Stimulated activated CD4-positive, alpha-beta T cell treated with anti-CD3 and anti-CD28 coated beads, Interleukin-4, amount 100 ng/mL, for 48 hours (primary cell): ENCODE results near the gene NOL4L.
A peak's percentile ranks its signal among the peaks of the same experiment; 100 is the strongest.

Experiments
- DNase-seq, 2 donors: peaks; one replicate each; pipeline ENCODE4 v3.0.0-alpha.2; 2020; ENCODE audit warnings: low read depth in 2 of 2

NOL4L gene

GRCh38 chr20:32484958-32485769, 100.0 kb downstream of the NOL4L start:
- DNase-seq = peak; percentile 66

GRCh38 chr20:32484225-32484957, 100.7 kb downstream of the NOL4L start:
- peak; percentile 15 to 20 for DNase-seq

GRCh38 chr20:32483351-32484224, 101.5 kb downstream of the NOL4L start:
- peak; percentile 35 to 42 for DNase-seq

GRCh38 chr20:32482442-32483261, 102.5 kb downstream of the NOL4L start:
- DNase-seq = peak in 1 of 2 donors; percentile 9

DNA sequence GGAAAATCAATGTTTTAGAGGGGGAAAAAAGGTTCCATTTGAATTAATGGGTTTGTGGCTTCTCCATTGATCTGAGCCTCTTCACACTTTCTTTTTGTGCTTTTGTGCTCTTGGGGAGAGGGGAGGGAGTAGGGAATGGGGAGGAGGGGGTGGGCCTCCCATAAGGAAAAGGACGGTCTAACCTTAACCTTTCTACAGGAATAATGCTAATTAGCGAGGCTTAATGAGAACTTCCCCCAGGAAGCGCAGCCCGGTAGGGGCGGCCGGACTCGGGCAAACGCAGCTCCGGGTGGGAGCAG, 103.0 kb downstream of the NOL4L start:
- DNase-seq = no peak

DNA sequence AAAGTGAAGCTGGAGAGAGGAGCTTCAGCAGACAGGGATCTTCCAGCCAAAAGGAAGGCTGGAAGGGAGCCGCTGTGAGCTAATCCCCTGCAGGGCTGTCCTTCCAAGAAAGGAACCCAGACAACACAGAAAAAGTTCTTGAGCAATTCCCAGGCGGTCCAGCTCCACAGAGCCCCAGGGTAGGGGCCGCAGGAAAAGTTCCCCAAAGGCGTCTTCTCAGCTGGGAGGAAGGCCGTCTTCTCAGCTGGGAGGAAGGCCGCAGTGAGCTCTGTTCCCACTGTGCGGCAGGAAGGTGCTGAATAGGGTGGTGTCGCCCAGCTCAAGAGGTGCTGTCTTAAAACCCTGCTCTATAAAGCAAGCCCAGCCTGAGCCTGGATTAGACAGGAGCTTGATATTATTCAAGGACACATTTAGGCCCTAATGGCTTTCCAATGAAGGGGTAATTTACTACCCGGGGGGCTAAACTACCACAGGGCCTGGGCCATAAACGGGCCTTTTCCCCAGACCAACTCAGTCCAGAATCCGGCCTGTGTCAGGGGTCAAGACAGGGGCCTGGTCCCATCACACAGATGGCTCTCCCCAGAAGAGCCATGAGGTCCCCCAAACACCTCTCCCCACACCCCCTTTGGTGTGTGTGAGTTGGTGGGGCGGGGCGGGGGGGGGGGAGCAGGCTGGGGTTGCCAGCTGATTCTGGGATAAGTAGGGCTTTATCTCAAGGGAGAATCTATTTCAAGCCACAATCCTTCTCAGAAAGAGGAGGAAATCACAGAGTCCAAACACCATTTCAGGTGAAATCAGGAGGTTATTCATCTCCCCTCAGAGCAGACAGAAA, 103.6 kb downstream of the NOL4L start:
- DNase-seq = no peak

GRCh38 chr20:32480371-32481241, 104.5 kb downstream of the NOL4L start:
- no peak for DNase-seq

- DNase-seq = no peak
Observed at GRCh38 chr20:32479697-32480171, 105.4 kb downstream of the NOL4L start.

GRCh38 chr20:32479012-32479411, 106.1 kb downstream of the NOL4L start:
- DNase-seq = no peak

- no peak for DNase-seq
Observed at GRCh38 chr20:32478576-32478975, 106.6 kb downstream of the NOL4L start.

DNA sequence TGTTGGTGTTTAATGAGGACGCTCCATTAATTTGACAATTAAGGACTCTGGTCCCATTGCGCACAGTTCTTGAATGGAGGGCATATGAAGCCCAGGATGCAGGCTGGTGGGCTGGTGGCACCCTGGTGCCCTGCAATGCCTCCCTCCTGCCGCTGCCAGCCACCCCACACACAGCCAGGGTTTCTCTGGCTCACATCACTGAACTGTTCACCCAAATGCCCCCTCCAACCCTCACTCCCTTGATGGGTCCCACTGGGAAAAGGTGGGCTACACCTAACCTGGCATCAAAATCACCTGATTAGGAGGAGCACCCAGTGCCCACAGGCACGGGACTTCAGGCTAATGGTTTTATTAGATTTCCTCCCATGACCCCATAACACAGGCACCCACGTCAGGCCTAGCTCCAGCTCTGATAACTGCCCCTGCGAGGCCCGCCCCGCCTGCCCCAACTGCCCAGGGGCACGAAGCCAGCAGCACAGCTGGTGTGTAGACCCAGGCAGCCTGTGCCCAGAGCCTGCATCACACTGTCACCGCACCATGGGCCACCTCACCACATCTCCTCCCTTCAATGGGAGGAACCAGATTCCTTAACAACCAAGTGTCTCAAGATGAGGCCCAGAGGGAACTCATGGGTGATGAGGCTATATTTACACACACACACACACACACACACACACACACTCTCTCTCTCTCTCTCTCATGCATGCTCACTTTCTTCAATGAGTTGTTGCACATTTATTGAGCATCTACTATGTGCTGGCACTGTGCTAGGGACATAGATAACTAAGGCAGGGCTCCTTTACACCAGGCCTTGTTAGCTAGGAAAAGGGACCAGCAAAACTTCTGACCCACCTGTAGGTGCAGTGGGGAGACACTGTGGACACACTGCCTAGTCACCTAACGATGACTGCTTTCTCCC, 107.3 kb downstream of the NOL4L start:
- no peak for DNase-seq

- no peak for DNase-seq
Observed at GRCh38 chr20:32476684-32477593, 108.2 kb downstream of the NOL4L start.

DNA sequence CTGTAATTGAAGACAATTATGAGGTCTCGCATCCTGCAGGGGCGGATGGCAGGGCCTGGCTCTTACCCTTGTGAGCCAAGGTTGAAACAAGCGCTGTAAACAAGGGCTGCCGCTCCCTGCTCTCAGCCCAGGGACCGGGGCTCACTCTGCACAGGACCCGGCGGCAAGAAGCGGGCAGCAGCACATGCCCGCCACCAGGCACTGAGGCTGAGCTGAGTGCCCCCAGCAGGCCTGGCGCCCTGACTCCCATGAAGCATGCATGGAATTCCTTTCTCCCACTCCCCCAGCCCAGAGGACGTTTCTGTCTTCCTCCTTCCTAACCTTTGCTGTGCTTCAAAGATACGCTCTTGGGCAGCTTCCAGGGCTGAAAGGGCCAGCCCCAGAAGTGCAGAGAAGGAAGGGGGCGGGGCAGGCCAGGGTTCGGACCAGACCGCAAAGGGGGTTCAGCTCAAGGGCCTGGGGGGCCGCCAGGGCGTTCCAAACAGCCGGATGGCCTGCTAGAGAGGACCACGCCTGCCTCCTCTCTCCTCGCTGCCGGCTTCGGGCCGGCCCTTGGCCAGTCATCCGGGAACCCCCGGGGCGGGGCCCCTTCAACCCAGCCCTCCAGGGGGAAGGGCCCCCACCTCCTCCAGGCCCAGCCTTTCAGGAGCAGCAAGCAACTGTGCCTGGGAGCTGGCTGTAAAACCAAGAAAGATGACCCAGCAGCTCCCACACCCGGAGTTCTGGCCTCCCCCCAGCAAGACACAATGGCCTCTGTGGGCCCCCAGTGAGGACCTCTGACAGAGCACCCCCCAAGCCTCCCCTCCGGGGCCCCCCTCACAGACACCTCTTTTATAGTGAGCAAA, 109.9 kb downstream of the NOL4L start:
- no peak for DNase-seq

GRCh38 chr20:32474717-32474966, 110.5 kb downstream of the NOL4L start:
- no peak for DNase-seq

DNA sequence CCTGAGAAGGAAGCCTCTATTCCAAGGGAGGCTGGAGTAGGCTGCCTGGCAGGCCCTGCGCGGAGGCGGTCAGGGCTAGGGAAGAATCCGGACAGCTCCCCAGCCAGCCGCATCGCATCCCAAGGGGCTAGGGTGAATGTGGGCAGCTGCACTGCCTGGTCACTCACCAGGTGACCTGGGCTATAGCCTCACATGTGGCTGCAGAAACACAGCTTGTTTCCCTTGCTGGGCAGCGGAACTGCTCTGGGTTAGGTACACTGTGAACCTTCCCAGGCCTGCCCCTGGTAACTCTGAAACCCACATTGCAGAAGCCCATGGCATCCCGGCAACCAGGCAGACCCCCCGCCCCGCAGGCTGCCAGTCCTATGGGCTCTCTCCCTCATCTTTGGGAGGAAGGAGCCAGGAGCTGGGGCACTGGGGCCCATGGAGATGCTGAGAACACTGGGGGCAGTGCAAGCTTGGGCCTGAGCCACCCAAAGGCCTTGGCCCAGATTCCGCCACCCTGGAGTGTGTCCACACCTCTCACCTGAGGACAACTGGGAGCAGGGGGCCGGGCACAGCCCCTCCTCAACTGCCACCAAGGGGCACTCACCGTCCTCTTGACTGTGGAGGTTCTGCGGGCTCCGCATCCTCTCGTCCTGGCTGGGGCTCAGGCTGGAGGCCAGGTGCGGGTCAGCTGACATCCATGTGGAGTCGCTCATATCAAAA, 111.0 kb downstream of the NOL4L start:
- no peak for DNase-seq
